HL-60 (cell line): ENCODE data around the gene PLSCR4.
"Not testable (repeated sequence)": the region's sequence is repeated elsewhere in the genome, so short reads cannot be mapped to it uniquely, and the experiment has no call there.

Experiments used
- CTCF ChIP-seq: IDR thresholded peaks from one replicate; pipeline ENCODE4 v1.5.1; 2011; ENCODE audit warnings: low read length, control low read depth, inconsistent platforms; ENCODE audit not compliant: insufficient read depth
- REST ChIP-seq: IDR thresholded peaks from 2 replicates; pipeline ENCODE4 v1.6.1; 2012; ENCODE audit warnings: low read depth; ENCODE audit not compliant: insufficient replicate concordance

GRCh38 chr3:146252445-146252844 is 1.5 kb upstream of the PLSCR4 start:
- TF ChIP-seq CTCF, REST: not testable (repeated sequence)
